PC-3 (cell line): ENCODE data around the gene TNFRSF9. TPM values are rescaled to one million over a fixed set of nuclear protein-coding genes. Genes with fewer than 3 reads are reported as not detected.
A peak's percentile ranks its signal among the peaks of the same experiment; 100 is the strongest.

Experiments used
- ATAC-seq: fragments of 200-7000 bp; cut with Tn5 transposase; 2 replicates; pipeline ENCODE4 v1.9.1; 2020; ENCODE audit warnings: mild to moderate bottlenecking, moderate library complexity
- BruUV-seq: library from RNA; stranded (reverse); fragments of 400-500 nt; replicated peaks from 2 replicates; lab custom pipeline; 2021; lab: Mats Ljungman, UMichigan
- CTCF ChIA-PET: fragments of 300-600 bp; sonication (Branson Sonifier 250); formaldehyde crosslinking; loops from one replicate; lab custom pipeline; 2022; ENCODE audit warnings: antibody characterized with exemption; lab: Charles Lee
- POLR2A ChIA-PET: fragments of 300-600 bp; sonication (Branson Sonifier 250); formaldehyde crosslinking; loops from one replicate; lab custom pipeline; 2022; ENCODE audit warnings: antibody characterized with exemption; ENCODE audit not compliant: unreplicated experiment; lab: Charles Lee
- DNase-seq: peaks from one replicate; pipeline ENCODE4 v3.0.0-alpha.2; 2015
- H2AFZ ChIP-seq: fragments of 300-600 bp; sonication (generic); 2 replicates; pipeline ENCODE4 v1.6.0; 2016; ENCODE audit warnings: antibody characterized with exemption, low read length
- H3F3A ChIP-seq: fragments of 300-600 bp; sonication (generic); one replicate; pipeline ENCODE4 v1.6.0; 2017; ENCODE audit warnings: antibody characterized with exemption, low read length, control low read depth, mild to moderate bottlenecking; ENCODE audit not compliant: unreplicated experiment
- H3K27ac ChIP-seq: fragments of 300-600 bp; sonication (generic); 2 replicates; pipeline ENCODE4 v1.5.1; 2016; ENCODE audit warnings: mild to moderate bottlenecking, low read length
- H3K27me3 ChIP-seq: fragments of 300-600 bp; sonication (generic); 2 replicates; pipeline ENCODE4 v1.6.1; 2016; ENCODE audit warnings: low read length, mixed read lengths
- H3K36me3 ChIP-seq: fragments of 300-600 bp; sonication (generic); 2 replicates; pipeline ENCODE4 v1.6.1; 2016; ENCODE audit warnings: low read depth, mixed run types, low read length, mixed read lengths
- H3K4me1 ChIP-seq: fragments of 300-600 bp; sonication (generic); 2 replicates; pipeline ENCODE4 v1.5.1; 2016; ENCODE audit warnings: low read length; ENCODE audit not compliant: insufficient read depth
- H3K4me2 ChIP-seq: fragments of 300-600 bp; sonication (generic); 2 replicates; pipeline ENCODE4 v1.6.0; 2016; ENCODE audit warnings: low read length
- H3K4me3 ChIP-seq: fragments of 300-600 bp; sonication (generic); 2 replicates; pipeline ENCODE4 v1.5.1; 2016; ENCODE audit warnings: mild to moderate bottlenecking, low read length, mixed read lengths
- H3K79me2 ChIP-seq: fragments of 300-600 bp; sonication (generic); 2 replicates; pipeline ENCODE4 v1.6.1; 2017; ENCODE audit warnings: low read length, mixed read lengths
- H3K9ac ChIP-seq: fragments of 300-600 bp; sonication (generic); 2 replicates; pipeline ENCODE4 v1.6.0; 2016; ENCODE audit warnings: mild to moderate bottlenecking, low read length
- H3K9me2 ChIP-seq: fragments of 300-600 bp; sonication (generic); replicated peaks from 2 replicates; pipeline ENCODE4 v1.6.1; 2016; ENCODE audit warnings: mixed run types, low read length, mixed read lengths
- H3K9me3 ChIP-seq: fragments of 300-600 bp; sonication (generic); 2 replicates; pipeline ENCODE4 v1.6.1; 2016; ENCODE audit warnings: low read length, mixed read lengths
- H4K20me1 ChIP-seq: fragments of 300-600 bp; sonication (generic); 2 replicates; pipeline ENCODE4 v1.6.1; 2016; ENCODE audit warnings: low read length, mixed read lengths
- CTCF ChIP-seq: fragments of 300-600 bp; sonication (generic); conservative IDR thresholded peaks from 2 replicates; pipeline ENCODE4 v1.5.1; 2017; ENCODE audit warnings: antibody characterized with exemption, low read depth, mild to moderate bottlenecking, low read length
- EZH2 ChIP-seq: fragments of 300-600 bp; sonication (generic); IDR thresholded peaks from one replicate; pipeline ENCODE4 v1.6.1; 2017; ENCODE audit warnings: antibody characterized with exemption, mild to moderate bottlenecking, low read length; ENCODE audit not compliant: unreplicated experiment
- EZH2phosphoT487 ChIP-seq: fragments of 300-600 bp; sonication (generic); IDR thresholded peaks from 2 replicates; pipeline ENCODE4 v1.6.1; 2018; ENCODE audit warnings: mild to moderate bottlenecking, antibody characterized with exemption, low read length, borderline replicate concordance
- intact Hi-C: fragments of 100-400 bp; cut with micrococcal nuclease; formaldehyde crosslinking; loops from 2 replicates; pipeline ENCODE4 v1.9.0; 2023
- total RNA-seq: library from RNA; depleted of rRNA; stranded (reverse); fragments of >200 nt; gene quantifications from 2 replicates; pipeline ENCODE4 v1.2.3, GENCODE V29; 2014

Gene TNFRSF9
- total RNA-seq, 1 experiment from 2014 or later: 0.04 TPM

GRCh38 chr1:7869136-7869920 is 71.3 kb downstream of the TNFRSF9 start:
- Histone ChIP-seq H2AFZ (no peak overlapping the region), H3K79me2 (no peaks in the 10 kb centered on the region), H3K4me1 (peaks cover 15% of the 10 kb centered on the region), H3K9me3 (no peaks in the 10 kb centered on the region), H3K27ac (peak overlapping the region; percentile 92), H3K4me2 (peak overlapping the region; percentile 37), H3K9ac (peak overlapping the region; percentile 76), H3K36me3 (no peaks in the 10 kb centered on the region), H3K9me2 (no peaks in the 10 kb centered on the region), H3K27me3 (no peaks in the 10 kb centered on the region), H3F3A (no peaks in the 10 kb centered on the region), H3K4me3 (no peak overlapping the region), H4K20me1 (no peaks in the 10 kb centered on the region)
- intact Hi-C loops: loop anchor here (1.0 kb wide), 1 partner anchor 28 kb away; no protein-coding TSS in a partner anchor
- ChIA-PET POLR2A (no interaction called here), CTCF (interaction anchor here (0.5 kb wide), 1 partner anchor 519 kb away, joined by 6 read pairs; no protein-coding TSS in a partner anchor)
- TF ChIP-seq EZH2phosphoT487 (no peak), EZH2 (no peak), CTCF (no peak)
- DNase-seq (peak; percentile 92), ATAC-seq (peak; percentile 87)
- no TSS peak for BruUV-seq

- Histone ChIP-seq H3K79me2 (no peaks in the 10 kb centered on the region), H3K4me2 (no peak overlapping the region), H3K36me3 (no peaks in the 10 kb centered on the region), H2AFZ (no peak overlapping the region), H3K9ac (no peak overlapping the region), H3K4me3 (no peak overlapping the region), H4K20me1 (no peaks in the 10 kb centered on the region), H3K27ac (peak overlapping the region; percentile 88; the same call in 1 of the 2 replicates), H3K4me1 (peaks cover 15% of the 10 kb centered on the region), H3K27me3 (no peaks in the 10 kb centered on the region), H3K9me3 (no peaks in the 10 kb centered on the region), H3K9me2 (no peaks in the 10 kb centered on the region), H3F3A (no peaks in the 10 kb centered on the region)
- no peak for DNase-seq
- intact Hi-C loops: no loop called here
- TF ChIP-seq EZH2phosphoT487: no peak
- TF ChIP-seq EZH2: no peak
- BruUV-seq: no TSS peak
- ChIA-PET POLR2A (no interaction called here), CTCF (no interaction called here)
- ATAC-seq: no peak
These were observed 72.4 kb downstream of the TNFRSF9 start for GRCh38 chr1:7868070-7868780.

- no peaks in the 10 kb centered on the region for H3K9me2 ChIP-seq
- TF ChIP-seq EZH2: no peak
- TF ChIP-seq EZH2phosphoT487: no peak
- no peak for TF ChIP-seq CTCF
- no TSS peak for BruUV-seq
- ChIA-PET POLR2A (no interaction called here), CTCF (no interaction called here)
- ATAC-seq (no peak), DNase-seq (no peak)
- intact Hi-C loops: no loop called here
- H3K27ac ChIP-seq: no peak overlapping the region
- no peaks in the 10 kb centered on the region for H3K9me3 ChIP-seq
- no peak overlapping the region for H3K4me3 ChIP-seq
- peaks cover 15% of the 10 kb centered on the region for H3K4me1 ChIP-seq
- H3K27me3 ChIP-seq: no peaks in the 10 kb centered on the region
- no peaks in the 10 kb centered on the region for H3K79me2 ChIP-seq
- no peak overlapping the region for H2AFZ ChIP-seq
- no peak overlapping the region for H3K9ac ChIP-seq
- H3K36me3 ChIP-seq: no peaks in the 10 kb centered on the region
- no peaks in the 10 kb centered on the region for H3F3A ChIP-seq
- H3K4me2 ChIP-seq: no peak overlapping the region
- H4K20me1 ChIP-seq: no peaks in the 10 kb centered on the region
These were observed 74.7 kb downstream of the TNFRSF9 start for GRCh38 chr1:7865978-7866377.
